HG02763 (cell line): ENCODE measurements around the gene TSPEAR.

Source experiments
- ATAC-seq: cut with Tn5 transposase; IDR thresholded peaks from one replicate; pipeline ENCODE4 v1.9.1; 2021; ENCODE audit warnings: mild to moderate bottlenecking, moderate library complexity; ENCODE audit not compliant: unreplicated experiment

Gene TSPEAR

DNA sequence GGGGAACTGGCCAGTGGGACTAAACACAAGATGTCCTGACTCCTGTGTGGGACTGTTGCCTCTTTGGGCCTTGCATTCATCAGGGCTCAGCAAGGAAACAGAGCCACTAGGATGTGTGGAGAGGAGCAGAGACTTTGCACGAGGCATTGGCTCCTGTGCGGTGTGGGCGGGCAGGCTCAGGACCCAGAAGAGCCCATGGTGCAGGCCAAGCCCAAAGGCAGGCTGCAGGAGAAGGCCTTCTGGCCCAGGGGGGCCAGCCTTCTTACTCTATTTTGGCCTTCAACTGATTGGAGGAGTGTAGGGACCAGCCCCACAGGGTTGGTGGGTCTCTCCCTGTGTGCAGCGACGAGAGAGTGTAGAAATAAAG lies 232.6 kb downstream of the TSPEAR start:
- no peak for ATAC-seq

DNA sequence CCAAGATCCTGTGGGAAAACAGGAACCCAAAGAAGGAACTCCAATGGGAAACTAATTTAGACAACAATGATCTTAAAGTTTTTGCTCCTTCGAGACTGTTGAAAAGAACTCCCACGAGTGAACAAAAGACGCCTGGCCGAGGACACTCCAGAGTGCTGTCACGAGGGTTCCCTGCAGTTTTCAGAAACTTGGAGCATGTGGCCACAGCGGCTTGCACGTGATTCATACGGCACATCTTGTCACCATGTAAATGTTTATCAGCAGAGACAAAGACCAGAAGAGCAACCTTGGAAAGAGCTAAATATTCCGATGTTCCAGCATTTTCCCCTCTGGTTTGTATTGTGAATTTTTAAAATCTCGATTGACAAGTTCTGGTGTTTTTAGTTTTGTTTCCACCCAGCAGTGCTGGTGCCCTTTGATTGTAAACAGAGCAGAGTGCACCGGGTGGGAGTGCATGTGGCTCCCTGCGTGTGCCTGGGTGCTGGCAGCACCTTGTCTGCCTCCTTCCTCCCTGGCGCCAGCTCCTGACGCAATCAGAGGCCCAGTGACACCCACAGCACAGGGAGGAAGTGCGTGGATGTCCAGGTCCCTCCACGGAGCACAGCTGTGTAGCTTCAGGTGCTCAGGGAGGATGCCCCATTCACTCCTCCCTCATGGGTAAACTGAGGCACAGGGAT lies 233.1 kb downstream of the TSPEAR start:
- no peak for ATAC-seq

DNA sequence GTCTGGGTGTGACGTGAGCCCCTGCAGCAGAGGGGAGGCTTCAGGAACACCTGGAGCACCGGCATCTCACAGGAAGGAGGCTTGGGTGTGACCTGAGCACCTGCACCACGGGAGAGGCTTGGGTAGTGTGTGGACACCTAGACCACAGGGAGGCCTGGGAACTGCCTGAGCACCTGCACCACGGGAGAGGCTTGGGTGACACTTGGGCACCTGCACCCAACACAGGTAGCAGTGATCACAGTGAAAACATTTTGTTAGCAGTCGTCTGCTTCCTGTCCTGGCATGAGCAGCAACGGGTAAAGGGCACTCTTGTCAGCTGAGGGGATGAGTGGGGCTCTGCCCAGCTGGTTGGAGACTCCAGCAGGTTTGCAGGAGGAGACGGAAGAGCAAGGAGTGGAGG lies 233.7 kb downstream of the TSPEAR start:
- ATAC-seq, result no peak

DNA sequence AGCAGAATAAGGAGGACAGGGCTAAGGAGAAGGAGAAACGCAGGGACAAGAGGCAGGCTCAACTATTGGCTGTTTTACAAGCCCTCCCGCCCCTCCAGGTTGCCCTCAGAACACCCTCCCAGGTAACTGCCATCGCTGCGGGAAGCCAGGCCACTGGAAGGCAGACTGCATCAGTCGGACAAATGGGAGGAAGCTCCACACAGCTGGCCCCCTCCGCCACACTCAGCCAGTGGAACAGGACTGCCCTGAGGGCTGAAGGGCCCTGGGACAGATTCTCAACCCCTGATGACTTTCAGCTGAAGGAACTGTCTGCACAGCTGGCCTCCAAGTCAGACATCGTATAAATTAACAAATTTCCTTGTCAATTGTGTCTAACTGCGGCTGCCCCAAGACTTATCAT lies 234.2 kb downstream of the TSPEAR start:
- ATAC-seq, result no peak

DNA sequence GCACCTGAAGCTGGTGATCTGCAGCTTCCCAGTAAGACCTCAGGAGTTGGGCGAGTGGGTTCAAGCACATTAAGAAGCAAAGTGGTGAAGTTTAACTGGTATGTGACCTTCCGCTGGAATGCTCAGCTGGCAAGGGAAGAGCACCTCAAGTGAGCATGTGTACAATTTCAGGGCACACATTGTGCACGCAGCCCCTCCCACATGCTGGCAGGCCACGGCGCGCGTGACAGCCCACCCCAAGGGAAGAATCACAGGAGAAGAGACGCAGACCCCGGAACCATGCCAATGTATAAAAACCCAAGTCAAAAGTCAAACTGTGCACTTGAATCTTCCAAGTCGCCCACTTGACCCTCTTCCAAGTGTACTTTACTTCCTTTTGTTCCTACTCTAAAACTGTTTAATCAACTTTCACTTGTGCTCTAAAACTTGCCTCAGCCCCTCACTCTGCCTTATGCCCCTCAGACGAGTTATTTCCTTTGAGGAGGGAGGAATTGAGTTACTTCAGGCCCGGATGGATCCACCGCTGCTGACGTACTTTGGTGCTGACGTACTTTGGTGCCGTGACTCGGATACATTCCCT lies 236.0 kb downstream of the TSPEAR start:
- no peak for ATAC-seq

DNA sequence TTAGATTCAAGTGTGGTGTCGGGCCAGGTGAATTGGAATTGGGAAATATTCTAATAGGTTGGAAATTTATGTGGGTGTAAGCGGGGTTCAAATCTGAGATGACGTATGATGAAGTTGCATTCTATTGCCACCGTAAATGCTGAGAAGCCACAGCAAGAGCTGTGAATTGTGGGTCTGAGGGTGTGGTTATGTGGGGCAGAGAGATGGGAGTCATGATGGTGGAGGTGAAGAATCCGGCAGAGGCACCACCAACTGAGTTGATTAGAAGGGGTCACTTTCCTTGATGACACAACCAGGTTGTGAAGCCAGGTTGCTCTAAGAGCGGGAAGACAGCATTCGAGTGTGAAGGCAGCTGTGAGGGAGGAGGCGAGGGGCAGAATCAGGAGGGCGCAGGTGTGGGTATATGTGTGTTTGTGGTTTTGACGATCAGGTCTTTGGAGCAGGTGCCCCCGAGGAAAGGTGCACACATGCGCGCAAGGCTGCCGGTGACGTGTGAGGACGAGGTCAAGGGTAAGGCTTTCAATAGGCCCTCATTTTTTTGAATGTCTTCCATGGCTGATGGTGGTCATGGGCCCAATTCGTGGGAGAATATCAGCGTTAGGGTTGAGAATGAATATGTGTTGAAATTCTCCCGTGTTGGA lies 237.3 kb downstream of the TSPEAR start:
- ATAC-seq, result no peak

DNA sequence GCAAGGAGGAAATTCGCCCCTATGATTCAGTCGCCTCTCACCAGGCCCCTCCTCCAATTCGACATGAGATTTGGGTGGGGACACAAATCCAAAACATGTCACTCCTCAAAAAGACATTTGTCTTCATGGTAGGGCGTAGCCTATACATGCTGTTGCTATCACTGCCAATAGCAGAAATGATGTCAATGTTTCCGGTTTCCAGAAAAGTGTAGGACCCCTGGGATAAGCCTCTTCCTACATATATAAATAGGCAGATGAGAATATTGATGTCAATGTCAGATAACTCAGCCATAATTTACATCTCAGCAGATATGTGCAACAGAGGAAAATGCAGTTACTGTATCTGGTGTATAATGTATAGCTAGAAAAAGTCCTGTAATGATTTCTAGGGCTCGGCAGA lies 239.4 kb downstream of the TSPEAR start:
- ATAC-seq, result no peak

DNA sequence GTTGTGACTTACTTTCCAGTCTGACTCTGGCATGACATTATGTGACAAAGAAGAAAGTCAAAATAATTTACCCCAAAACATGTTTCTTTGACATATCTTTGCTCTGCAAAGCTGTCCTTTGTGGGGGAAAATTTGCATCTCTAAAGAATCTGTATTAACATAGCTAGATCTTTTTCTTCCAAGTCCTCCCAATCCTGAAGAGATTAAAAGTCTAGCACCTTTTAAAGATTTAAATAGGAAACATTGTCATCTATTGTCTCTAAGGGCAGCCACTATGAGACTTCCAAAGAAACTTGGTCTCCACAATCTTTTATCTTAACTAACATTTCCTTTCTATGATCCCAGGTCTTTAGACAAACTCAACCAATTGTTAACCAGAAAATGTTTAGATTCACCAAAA lies 240.0 kb downstream of the TSPEAR start:
- ATAC-seq, result no peak

DNA sequence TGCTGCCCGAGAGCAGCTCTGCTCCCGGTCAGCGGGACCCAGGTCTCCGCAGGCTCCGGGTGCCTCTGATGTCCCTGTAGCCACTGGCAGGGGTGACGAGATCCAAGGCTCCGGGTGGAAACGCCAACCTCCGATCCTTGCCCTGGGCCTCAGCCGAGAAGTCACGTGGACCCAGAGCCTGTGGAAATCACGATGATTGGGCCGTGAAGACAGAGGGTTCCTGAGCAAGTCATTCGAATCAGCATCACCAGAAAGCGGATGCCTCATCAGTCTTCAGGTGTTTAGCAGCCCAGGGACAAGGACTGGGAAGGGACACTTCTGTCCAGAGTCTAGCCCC lies 243.5 kb downstream of the TSPEAR start:
- no peak for ATAC-seq

DNA sequence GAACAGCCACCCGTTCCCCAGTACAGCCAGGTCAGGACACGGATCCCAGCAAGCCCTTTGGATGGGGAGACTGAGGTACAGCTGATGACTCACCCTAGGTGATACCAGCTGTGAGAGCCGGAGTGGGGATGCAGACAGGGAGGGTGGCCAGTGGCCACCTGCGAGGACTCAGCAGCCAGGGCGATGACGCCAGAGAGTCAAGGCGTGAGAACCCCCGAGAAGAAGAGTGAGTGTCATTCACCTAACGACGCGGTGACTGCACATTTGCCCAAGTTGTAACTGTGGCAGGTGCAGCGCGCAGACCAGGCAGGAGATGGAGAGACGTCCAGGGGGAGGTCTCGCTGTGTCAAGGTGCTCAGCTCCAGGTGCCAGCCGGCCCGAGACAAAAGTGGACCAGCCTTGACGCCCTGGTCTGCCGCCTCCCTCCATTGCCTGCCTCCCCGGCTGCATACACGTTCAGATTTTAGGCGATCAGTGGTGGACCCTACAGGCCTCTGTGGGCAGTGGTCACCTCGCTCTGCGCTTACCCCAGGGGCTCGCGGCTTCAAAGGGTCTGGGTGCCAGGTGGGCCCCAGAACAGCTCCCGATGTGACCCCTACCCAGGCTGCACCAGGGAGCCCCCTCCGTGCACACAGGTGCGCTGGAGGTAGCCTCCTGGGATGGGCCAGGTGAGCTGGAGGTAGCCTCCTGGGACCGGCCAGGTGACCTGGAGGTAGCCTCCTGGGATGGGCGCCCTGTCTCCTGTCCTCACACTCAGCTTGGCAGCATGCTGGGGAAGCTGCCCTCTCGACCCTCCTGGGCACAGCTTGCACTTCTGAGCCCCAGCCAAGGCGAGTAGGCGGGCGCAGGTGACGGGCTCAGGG lies 244.1 kb downstream of the TSPEAR start:
- no peak for ATAC-seq

DNA sequence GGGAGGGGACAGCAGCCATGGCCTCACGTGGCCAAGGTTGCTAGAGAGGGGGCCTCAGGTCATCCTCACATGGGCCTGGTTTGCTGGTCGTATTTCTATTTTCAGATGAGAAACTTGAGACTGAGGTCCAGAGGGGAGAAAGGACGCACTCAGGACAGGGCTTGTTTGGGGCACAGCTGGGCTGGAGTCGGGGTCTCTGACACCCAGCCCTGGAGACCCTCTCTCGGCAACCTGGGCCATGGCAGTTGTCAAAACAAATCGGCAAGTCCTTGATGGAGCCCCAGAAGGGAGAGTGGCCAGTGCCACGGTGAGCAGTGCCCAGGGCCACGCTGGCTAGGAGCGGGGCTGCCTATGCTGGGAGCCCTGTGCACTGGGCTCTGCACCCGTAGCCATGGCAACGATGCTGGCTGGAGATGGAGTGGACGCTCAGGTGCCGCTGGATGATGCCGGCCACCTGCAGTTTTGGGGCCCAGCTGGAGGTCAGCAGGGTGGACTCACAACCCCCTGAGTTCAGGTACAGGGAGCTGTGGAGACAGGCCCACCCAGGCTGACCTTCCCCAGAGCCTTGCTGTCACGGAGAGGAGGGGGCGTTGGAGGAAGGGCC lies 244.9 kb downstream of the TSPEAR start:
- ATAC-seq, result no peak

DNA sequence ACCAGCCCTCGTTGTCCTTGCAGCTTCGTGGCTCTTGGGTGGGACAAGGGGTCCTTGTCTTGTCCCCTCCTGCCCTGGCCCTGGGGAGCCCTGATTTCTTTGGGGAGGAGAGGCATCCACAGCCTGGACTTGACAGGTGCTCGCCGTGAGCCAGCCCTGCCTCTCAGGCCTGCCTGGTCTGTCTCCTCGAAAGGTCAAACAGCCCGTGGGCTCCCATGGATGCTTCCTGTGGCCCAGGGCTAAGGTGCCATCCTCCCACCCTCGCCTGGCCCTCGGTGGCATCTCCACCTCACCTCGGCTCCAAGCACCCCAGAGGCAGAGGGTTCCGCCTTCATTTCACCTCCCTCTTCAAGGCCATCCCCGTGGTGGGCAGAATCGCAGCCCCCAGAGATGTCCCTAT lies 247.0 kb downstream of the TSPEAR start:
- no peak for ATAC-seq

DNA sequence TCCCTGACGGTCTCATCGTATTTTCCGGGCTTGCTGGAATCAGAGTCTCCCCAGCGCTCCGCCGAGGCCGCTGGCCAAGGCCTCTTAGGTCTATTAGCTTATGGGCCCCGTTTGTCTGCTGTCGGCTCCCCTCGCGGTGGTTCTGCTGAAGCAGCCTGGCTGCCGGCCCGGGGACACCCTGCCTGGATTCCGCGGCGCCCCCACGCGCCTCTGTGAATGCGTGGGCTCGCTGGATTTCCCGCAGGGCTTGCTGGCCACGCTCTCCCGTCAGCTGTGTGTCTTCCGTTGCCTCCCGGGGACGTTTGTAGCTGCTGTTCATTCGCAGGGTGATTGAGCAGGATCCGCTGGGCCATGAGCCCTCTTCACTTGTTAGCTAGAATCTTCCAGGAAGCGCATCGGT lies 247.6 kb downstream of the TSPEAR start:
- ATAC-seq, result no peak

DNA sequence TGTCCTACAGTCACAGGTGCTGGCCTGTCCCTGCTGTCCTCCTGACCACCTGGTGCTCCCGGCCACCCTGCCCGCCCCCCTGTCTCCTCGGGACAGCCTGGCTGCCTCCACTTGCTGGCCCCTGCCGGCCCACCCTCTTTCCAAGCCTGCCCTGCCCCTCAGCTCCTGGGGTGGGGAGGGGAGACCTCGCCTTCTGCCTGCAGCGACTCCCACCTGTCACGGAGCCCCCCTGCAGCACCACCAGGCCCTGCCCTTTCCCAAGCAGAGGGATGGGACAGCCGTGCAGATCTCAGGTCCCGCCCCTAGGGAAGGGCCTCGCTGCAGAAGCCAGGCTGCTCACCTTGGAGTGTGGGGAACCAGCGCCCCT lies 248.6 kb downstream of the TSPEAR start:
- ATAC-seq, result no peak

DNA sequence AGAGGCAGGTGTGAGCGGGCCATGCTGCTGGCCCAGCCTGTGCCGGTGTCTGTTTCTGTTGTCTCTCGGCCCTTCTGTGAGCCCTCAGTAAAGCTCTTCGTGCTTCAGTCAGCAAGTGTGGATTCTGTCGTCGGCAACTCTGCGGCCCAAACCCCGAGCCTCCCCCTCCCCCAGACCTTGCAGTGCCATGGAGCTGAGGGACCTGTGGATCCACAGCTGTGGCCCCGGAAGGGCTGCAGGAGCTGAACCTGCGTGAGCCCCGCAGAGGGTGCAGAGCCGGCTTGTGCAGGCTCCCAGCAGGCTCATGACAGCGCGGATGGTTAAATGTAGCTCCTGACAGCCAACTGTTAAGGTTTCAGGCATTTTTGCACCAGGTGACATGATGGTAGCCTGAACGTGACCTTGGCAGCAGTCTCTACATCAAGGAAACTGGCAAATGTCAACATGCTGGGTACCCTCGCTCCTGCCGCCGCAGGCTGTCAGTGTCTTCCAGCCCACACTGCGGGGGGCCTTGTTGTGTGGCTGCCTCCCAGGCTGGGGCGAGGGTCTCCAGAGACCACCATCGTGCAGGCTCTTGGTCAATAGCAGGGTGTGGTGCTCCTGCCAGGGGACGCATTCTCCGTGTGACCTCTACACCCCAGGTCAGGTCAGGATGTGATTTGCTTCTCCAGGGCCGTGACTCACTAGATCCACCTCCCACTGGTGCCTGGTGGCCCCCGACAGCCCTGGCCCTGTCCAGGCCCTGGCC lies 249.1 kb downstream of the TSPEAR start:
- ATAC-seq, result no peak

DNA sequence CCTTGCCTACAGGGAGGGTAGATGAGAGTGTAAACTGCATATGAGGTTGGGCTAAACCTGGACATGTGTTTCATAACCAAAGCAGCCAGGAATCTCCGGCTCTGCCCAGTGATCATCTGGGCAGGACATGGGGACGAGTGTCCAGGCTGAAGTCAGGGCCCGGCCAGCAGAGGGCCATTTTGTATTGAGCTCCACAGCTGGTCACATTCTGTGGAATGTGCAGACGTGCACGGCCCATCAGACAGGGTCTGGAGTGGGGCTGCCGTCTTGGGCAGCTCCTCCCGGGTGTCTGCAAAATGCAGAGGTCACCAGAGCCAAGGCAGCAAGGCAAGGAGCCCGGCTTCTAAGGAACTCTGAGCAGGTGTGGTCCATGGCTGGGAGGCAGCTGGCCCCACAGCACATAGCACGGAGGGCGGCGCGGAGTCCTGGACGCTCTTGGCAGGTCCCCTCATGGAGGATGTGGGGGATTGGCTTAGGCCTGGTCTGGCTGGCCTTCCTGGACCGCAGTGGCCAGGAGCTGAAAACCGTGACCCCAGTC lies 249.8 kb downstream of the TSPEAR start:
- ATAC-seq, result no peak

DNA sequence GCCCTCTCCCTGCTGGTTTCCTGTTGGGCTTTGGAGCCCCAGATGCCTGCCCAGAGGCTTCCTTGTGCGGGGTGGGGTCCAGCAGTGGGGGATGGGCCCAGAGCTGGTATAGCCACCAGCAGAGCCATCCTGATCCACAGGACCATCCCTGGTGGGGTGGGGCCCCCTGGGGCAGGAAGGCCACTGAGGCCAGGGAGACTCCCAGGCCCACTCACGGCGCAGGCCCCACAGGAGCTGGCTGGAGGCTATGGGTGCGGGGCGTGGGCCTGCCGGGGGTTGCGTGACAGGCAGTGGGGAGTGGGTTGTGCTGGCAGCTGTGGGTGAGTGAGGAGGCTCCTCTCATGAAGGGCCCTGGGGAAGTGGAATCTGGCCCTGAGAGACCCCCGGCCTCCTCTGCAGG lies 250.4 kb downstream of the TSPEAR start:
- ATAC-seq, result no peak

DNA sequence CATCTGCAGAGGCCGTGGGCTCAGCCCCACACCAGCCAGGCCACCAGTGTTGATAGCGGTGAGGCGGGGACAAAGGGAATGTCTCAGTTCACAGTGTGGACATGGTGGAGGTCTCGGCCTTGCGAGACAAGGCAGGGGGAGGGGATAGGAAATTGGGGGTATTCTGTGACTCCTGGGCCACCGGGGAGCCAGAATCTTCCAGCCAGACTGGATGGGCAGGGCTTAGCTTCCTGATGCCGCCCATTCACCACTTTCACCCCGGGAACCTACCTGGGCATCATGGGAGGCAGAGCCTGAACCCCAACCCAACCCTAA lies 251.0 kb downstream of the TSPEAR start:
- no peak for ATAC-seq

DNA sequence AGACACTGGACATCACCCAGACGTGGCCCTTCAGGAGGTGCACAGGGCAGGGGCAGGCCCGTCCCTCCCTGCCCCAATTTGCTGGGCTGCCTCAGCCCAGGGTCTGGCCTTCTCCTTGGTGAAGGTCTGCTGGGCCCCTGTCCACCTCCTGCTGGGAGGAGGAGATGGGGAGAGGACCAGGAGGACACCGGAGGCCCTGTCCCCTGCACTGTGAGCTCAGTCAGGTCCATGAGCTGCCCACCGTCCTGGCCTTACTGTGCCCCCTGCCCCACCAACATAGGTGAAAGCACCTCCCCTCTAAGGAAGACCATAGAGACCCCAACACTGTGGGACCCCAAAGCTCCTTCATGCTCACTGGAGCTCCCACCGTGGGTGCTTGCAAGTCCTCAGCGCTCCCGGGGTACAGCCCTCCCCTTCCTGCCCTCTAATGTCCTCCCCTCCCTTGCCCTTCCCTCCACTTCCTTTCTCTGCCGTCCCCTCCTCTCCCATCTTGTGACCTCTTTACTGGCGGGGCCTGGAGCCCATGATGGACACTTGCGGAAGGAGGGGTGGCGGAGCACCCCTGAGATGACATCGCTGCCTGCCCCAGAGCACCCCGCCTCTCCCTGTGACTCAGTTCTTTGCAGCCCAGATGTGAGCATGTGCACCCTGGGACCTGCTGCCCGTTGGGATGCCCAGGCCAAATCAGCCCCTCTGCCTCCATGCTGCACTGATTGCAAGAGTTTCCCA lies 251.5 kb downstream of the TSPEAR start:
- no peak for ATAC-seq
